HG02973 (cell line): Measurements from ENCODE around the gene ARF6.

Source experiments
- ATAC-seq: cut with Tn5 transposase; IDR thresholded peaks from one replicate; pipeline ENCODE4 v1.9.1; 2021; ENCODE audit warnings: moderate library complexity; ENCODE audit not compliant: unreplicated experiment

The ARF6 gene

GRCh38 chr14:49939884-49940510 lies 47.1 kb downstream of the ARF6 start:
- no peak for ATAC-seq

- ATAC-seq: no peak
Measured at GRCh38 chr14:49940808-49941421, 48.0 kb downstream of the ARF6 start.

GRCh38 chr14:49942090-49942489 lies 49.2 kb downstream of the ARF6 start:
- no peak for ATAC-seq

GRCh38 chr14:49944501-49944900 lies 51.6 kb downstream of the ARF6 start:
- ATAC-seq: no peak

GRCh38 chr14:49945448-49946319 lies 52.8 kb downstream of the ARF6 start:
- ATAC-seq: no peak
